GM18508 (cell line): ENCODE data around the gene KLK4.
"Not testable (repeated sequence)": the region's sequence is repeated elsewhere in the genome, so short reads cannot be mapped to it uniquely, and the experiment has no call there.

Source experiments
- ATAC-seq: cut with Tn5 transposase; IDR thresholded peaks from one replicate; pipeline ENCODE4 v1.9.1; 2021; ENCODE audit warnings: moderate number of reproducible peaks; ENCODE audit not compliant: insufficient read depth, unreplicated experiment

Gene KLK4

DNA sequence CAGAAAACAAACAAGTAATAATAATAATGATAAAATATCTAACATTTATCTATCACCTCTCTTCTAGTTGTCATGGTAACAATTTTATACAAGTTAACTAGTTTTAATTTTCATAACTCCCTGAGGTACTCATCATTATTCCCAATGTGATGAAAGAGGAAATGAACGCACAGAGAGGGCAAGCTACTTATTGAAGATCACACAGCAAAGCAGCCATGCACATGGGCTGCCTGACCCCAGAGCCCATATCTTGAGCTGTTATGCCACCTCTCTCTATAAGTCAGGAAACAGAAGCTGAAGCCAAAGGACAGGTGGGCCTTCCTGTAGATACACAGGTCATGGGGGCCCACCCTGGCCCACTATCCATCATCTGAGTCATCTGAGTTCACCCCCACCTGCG is 4.9 kb upstream of the KLK4 start:
- ATAC-seq, result no peak

DNA sequence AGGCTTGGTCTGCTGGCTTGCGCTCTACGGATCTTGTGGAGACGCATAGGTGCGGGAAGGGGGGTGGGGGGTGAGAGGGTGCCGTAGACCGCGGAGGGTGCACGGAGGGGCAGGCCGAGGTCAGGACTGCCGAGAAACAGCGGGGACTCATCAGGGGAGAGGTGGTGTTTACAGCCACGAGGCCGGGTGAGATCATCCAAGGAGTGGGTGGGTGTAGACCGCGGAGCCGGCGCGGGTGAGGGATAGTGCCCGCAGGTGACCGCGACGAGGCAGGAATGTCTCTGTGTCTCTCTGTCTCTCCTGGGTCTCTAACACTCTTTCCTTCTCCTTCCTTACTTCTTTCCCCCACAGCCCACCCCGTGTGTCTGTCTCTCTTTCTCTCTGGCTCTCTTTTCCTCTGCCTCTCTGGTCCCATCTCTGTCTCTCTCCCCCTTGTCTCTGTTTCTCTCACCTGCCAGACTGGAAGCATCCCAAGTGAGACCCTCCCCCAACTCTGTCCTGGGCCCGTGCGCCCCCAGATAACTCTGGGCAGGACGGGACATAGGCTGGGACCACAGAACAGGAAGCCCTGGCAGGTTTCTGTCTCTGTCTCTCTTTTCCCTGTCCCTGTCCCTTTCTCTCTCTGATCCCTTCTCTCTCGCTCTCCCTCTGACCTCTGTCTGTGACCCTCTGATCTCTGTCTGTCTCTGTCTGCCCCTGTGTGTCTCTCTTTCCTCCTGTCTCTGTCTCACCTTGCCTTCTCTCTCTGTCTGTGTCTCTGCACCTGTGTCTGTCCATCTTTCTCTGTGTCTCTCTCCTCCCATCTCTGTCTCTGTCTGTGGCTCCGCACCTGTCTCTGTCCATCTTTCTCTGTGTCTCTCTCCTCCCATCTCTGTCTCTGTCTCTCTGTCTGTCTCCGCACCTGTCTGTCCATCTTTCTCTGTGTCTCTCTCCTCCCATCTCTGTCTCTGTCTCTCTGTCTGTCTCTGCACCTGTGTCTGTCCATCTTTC is 1.8 kb upstream of the KLK4 start:
- no peak for ATAC-seq

DNA sequence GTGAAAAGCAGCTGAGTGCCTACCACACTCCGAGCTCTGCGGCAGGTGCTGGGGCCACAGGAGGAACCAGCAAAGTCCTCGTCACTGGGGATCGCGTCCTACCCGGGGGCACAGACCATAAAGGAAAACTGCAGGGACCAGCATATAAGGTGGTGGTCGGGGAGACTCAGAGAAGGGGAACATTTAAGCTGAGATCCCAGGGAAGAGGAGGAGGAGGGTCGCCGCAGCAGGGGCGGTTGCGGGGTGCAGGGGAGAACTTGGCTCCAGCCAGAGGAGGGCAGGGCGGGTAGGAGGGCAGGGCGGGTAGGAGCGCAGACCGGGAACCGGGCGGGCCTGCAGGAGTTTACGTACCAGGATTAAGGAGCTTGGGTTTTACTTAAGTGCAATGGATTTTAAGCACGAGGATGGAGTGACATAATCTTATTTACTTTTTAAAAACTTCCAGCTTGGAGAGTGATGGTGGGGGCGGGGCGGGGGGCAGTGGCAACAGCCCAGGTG is 956 bp upstream of the KLK4 start:
- no peak for ATAC-seq

DNA sequence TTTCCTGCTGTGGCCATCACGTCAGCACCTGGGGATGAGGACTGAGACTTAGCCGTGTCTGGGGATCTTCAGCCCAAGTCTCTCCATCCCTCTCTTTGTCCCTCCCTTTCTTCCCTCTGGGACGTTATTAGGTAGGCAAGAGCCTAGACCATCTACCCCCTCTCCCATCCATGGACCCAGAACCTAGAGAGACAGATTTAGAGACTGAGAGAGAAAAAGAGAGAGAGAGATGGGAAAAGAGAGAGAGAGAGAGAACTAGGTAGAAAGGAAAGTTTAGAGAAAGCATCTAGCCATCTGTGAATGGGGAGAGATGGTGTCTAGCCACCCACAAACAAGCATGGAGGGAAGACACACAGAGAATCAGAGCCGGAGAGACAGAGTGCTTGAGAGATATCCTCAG is 473 bp downstream of the KLK4 start:
- no peak for ATAC-seq

DNA sequence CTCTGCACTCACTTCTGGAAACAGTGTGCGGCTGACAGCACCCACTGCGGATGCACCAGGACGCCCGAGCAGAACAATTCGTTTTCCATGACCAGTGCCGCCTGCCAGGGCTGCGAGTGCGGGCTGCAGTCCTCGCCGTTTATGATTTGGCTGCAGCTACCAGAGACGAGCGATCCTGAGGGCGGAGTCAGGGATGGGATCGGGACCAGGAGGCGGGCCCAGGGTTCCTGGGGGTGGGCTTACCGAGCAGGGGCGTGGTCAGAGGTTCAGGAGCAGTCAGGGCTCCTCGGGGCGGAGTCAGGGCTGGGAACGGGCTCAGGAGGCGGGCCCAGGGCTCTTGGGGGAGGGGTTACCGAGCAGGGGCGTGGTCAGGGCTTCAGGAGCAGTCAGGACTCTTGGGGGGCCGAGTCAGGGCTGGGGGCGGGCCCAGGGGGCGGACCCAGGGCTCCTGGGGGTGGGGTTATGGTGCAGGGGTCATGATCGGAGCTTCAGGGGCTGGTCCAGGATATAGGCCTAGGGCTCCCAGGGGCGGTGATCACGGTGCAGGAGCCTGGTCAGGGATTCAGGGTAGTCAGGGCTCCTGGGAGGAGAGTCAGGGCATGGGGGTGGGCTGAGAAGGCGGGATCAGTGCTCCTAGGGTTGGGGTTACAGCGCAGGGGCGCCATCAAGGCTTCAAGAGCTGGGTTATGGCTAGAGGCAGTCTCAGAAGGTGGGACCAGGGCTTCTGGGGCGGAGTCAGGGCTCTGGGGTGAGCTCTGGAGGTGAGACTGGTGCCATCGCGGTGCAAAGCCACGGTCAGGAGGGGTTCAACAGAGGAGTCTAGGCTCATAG is 1.7 kb downstream of the KLK4 start:
- no peak for ATAC-seq

DNA sequence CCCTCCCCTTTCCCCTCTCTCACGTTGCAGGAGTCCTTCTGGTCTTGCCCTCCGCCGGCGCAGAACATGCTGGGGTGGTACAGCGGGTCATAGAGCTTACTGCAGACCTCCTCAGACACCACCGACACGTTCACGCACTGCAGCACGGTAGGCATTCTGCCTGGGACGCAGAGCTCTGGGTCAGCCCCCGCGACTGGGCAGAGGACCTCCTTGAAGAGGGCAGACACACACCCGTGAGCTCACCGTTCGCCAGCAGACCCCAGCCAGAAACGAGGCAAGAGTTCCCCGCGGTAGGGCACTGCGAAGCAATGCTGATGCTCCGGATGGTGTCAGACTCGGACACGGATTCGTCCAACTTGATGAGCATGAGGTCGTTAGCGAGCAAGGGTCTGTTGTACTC is 2.9 kb downstream of the KLK4 start:
- no peak for ATAC-seq

DNA sequence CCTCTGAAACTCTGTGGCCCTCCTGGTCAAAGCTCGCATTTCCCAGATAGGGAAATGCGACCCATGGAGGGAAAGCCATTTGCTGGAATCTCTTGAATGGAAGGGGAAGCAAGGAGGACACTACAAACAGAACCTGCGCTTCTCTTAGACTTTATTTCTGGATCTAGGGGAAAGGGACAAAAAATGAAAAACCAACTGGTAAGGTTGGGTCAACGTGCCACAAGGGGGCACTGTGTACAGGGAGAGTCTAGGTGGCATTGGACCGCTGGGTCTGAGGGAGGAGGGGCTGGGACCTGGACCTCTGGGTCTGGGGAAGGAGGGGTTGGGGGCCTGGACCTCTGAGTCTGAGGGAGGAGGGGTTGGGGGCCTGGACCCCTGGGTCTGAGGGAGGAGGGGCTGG is 5.0 kb downstream of the KLK4 start:
- ATAC-seq, result no peak

DNA sequence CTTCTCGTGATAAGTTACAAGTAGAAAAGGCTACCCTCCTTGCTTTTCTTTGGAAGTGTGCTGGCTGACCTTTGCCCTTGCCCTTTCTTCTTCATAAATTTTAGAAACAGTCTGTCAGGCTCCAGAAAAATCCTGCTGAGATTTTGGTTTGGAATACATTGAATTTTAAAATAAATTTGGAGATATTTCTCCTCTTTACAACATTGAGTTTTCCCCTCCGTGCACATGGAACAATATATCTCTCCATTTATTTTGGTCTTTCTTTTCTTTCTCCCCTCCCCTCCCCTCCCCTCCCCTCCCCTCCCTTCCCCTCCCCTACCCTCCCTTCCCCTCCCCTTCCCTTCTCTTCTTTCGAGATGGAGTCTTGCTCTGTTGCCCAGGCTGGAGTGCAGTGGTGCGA is 8.6 kb downstream of the KLK4 start:
- ATAC-seq, result no peak

DNA sequence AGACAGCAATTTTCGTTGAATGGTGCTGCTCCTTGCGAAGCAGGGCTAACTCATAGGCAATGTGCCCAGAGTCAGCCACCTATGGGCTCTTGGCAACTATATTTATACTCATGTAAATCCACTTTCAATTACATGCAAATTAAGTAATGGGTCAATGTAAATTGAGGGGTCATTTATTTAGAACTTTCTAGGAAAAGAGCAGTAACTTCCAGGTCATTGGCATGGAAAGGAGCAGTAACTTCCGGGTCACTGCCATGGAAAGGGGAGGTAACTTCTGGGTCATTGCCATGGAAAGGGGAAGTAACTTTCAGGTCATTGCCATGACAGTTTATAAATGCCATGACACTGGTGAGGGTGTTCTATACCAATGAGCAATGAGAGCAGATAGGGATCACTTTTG is 11.6 kb downstream of the KLK4 start:
- no peak for ATAC-seq

DNA sequence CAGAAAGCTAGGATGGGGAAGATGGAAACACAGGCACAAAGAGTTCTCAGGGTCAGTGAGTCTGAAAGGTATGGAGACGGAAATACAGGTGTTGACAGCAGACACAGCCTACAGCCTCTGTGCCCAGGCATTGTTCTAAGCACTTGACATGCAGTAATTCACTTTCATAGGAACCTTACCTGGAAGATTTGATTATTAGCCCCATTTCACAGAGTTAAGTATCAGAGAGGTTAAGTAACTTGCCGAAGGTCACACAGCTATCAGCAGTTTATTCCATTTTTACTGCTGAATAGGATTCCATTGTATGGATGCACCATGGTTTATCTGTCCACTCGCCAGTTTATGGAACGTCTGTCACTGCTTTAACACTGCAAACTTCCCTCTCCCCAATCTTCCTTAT is 13.2 kb downstream of the KLK4 start:
- ATAC-seq, result no peak

DNA sequence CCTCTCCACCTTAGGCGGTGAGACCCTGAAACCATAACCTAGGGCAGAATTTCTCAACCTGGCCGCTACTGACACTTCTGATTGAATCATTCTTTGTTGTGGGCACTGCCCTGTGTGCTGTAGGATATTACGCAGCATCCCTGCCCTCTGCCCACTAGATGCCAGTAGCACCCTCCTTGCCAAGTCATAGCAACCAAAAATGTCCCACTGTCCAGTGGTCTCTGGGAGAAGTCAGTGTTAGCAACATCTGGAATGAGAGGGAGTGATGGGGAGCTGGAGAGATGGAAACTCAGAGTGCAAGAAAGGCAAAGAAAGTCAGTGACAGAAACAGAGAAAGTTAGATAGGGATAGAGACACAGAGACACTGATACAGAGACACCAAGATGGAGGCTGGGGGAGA is 13.6 kb downstream of the KLK4 start:
- ATAC-seq, result no peak

DNA sequence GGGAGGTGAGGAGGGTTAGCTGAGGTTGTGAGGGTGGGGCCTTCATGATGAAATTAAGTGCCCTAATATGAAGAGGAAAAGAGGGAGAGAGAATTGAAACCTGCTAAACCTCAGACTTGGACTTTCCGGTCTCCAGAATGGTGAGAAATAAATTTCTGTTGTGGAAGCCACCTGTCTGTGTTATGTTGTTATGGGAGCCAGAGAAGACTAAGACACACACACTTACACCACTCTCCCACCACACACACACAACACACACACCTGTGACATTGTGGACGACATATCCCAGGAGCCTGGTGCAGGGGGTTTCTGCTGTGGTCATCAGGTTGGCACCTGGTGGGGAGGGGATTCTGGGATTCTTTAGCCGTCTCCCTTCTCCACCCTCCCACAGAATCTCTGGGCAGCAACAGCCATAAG is 14.0 kb downstream of the KLK4 start:
- ATAC-seq, result peak; percentile 13

DNA sequence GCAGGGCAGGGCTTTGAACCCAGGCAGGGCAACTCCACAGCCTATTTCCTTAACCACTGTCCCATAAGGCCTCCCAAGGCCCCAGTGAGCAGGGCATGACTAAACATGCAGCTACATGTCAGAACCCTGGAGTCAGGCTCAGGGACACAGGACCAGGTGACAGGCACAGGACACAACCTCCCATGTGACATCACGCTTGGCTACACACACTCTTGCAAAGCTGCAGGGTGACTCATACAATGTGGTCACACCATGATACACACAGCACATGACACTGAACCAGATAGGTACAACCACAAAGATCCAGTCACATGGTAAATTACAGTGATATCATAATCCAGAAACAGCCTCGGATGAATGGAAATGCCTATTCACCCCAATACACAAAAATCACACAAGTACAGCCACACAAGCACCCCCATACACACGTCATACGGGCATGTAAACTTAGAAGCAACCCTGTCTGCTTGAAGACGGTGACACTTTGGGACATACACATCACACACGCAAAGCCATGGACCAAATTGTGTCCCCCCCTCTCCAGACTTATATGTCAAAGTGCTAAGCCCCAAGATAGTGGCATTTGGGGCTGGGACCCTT is 14.5 kb downstream of the KLK4 start:
- ATAC-seq, result peak; percentile 66

DNA sequence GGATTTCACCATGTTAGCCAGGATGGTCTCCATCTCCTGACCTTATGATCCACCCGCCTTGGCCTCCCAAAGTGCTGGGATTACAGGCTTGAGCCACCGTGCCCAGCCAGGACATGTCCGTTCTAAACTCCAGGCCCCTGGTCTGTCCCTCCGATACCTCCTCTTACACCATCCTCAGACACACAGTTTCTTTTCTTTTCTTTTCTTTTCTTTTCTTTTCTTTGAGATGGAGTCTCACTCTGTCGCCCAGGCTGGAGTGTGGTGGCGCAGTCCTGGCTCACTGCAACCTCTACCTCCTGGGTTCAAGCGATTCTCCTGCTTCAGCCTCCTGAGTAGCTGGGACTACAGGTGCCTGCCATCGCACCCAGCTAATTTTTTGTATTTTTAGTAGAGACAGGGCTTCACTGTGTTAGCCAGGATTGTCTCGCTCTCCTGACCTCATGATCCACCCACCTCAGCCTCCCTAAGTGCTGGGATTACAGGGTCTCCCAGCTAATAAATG is 15.1 kb downstream of the KLK4 start:
- not testable (repeated sequence) for ATAC-seq

DNA sequence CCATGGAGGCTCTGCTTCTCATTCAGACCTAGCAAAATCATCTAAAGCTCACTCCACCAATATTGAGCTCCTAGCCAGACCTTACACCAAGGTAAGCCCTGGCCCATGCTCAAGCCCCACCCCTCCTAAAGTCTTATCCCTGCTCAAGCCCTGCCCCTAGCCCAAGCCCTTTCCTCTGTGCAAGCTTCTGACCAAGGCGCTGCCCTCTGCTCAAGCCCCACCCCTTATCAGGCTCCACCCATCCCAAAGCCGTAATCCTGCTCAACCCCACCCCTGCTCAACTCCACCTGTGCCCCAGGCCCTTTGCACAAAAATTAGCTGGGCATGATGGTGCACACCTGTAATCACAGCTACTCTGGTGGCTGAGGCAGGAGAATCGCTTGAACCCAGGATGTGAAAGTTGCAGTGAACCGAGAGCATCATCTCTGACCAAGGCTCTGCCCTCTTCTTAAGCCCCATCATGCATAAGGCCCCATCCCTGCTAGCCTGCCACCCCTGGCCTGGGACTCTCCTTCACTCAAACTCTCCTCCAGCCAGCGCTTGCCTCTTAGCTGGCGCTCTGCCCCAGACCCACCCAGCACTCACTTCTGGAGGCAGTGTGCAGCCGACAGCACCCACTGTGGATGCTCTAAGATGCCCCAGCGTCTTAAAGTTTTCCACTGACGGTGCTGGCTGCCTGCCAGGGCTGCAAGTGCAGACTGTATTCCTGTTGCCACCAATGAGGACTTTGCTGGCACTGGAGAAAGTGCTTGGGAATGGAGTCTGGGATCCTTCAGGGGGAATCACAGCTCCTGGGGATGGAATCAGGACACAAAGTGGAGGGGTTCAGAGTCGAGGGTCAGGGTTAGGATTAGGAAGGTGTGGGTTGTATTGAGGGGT is 16.5 kb downstream of the KLK4 start:
- no peak for ATAC-seq

DNA sequence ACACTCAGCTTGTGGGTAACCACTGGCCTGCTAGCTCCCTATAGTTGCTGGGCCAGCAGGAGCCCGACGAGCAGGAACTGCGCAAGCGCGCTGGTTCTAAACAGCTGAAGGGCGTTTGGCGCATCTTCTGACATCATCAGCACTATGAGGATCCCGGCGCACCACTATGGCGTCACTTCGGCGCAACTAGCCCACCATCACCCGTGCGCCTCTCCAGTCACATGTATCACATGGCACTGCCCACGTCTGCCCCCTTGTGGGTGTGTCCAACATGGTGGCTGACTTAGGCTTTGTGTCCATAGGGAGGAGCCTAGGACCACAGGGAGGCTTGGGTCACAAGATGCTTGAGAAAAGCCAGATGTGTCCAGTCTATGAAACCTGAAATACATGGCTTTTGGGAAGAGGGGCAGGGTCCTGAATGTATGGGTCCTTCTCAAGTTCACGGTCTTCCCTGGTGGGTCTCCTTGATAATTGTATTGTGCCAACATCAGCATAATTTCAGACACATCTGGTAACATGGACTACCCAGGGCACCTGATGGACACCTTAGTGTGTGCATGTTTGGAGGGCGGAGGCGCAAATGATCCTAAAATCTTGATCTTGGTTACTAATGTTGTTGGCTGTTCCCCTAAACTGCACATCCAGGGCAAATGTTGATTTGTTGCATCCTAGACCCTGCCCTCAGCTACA is 18.0 kb downstream of the KLK4 start:
- no peak for ATAC-seq

DNA sequence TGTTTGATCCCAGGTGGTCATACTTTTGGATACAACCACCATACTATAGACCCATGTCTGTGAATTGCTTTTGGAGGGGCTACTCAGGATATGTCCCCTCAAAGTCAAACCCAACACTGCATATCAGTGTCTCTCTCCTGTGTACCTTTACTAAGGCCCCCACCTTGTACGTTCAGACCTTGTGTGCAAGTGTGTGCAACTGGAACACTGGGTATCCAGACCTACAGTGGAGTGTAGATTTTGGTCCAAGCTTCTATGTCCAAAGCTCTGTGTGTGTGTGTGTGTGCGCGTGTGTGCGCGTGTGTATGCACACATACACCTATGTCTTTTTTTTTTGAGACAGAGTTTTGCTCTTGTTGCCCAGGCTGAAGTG is 20.0 kb downstream of the KLK4 start:
- no peak for ATAC-seq

DNA sequence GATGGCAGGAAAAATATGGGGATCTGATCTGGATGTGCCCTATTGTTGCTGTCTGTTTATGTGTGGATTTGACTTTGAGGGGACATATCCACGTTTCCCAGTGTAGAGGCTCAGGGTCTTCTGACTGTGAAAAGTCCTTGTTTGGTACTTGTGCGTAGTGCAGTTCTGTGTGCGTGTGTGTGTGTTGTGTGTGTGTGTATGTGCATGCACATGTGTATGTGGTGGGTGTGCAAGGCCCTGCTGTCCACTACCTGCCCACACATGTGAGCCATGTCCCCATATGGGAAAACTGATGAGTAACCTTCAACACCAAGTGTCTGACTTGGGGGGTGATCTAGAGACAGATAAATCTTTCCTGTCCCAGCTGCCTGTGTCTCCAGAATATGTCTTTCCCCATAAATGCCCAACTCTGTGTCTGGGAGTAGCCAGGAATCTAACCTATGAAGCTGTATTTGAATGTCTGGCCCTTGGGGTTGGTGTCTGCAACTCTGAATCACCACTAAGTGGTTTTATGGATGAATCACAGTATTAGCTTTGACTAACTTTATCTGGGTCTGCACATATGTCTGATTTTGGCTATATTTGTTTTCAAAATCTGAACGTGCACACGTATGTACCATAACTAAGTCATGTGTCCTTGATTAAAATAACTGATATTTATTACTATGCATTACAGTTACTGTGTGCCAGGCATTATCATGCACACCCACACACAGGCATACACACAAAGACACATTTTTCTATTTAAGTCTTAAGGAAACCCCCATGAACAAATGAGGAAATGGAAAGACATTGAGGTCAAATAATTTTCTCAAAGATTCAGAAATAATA is 20.6 kb downstream of the KLK4 start:
- no peak for ATAC-seq
